ENCODE results near the gene PRPSAP2.
"Not testable (repeated sequence)": the region's sequence is repeated elsewhere in the genome, so short reads cannot be mapped to it uniquely, and the experiment has no call there.

The PRPSAP2 gene

GRCh38 chr17:18857864-18858566, at the start of gene PRPSAP2:
TSS of gene PRPSAP2 (plus strand) at chr17:18858131. CDS start at chr17:18865834, 7,703 bp downstream.
- peak; percentile 90 to 94 for DNase-seq

- DNase-seq = not testable (repeated sequence)
Measured at GRCh38 chr17:18815924-18816323, 42.0 kb upstream of the PRPSAP2 start.

GRCh38 chr17:18816489-18817371, 41.2 kb upstream of the PRPSAP2 start:
- not testable (repeated sequence) for DNase-seq

GRCh38 chr17:18821430-18821829, 36.5 kb upstream of the PRPSAP2 start:
- DNase-seq = not testable (repeated sequence)

GRCh38 chr17:18827613-18828012, 30.3 kb upstream of the PRPSAP2 start:
- not testable (repeated sequence) for DNase-seq

- DNase-seq = no peak
Measured at GRCh38 chr17:18848501-18848900, 9.4 kb upstream of the PRPSAP2 start.

- DNase-seq = no peak
Measured at GRCh38 chr17:18850679-18851078, 7.3 kb upstream of the PRPSAP2 start.

- DNase-seq = no peak
Measured at GRCh38 chr17:18851201-18851600, 6.7 kb upstream of the PRPSAP2 start.

GRCh38 chr17:18854956-18855355, 3.0 kb upstream of the PRPSAP2 start:
- no peak for DNase-seq

- peak; percentile 80 to 97 for DNase-seq
Measured at GRCh38 chr17:18855831-18856569, 1.9 kb upstream of the PRPSAP2 start.

- DNase-seq = no peak
Measured at GRCh38 chr17:18856570-18856915, 1.4 kb upstream of the PRPSAP2 start.

GRCh38 chr17:18858567-18859245, 775 bp downstream of the PRPSAP2 start:
- DNase-seq = no peak

- peak in 1 of 2 experiments; percentile 13 for DNase-seq
Measured at GRCh38 chr17:18859256-18859655, 1.3 kb downstream of the PRPSAP2 start.

GRCh38 chr17:18860161-18860972, 2.4 kb downstream of the PRPSAP2 start:
- no peak for DNase-seq

GRCh38 chr17:18862011-18862410, 4.1 kb downstream of the PRPSAP2 start:
- no peak for DNase-seq

- not testable (repeated sequence) for DNase-seq
Measured at GRCh38 chr17:18864996-18865395, 7.1 kb downstream of the PRPSAP2 start.

GRCh38 chr17:18866866-18867813, 9.2 kb downstream of the PRPSAP2 start:
- no peak for DNase-seq

GRCh38 chr17:18877104-18877645, 19.2 kb downstream of the PRPSAP2 start:
- no peak for DNase-seq

GRCh38 chr17:18888766-18889290, 30.9 kb downstream of the PRPSAP2 start:
- DNase-seq = no peak

GRCh38 chr17:18889658-18890057, 31.7 kb downstream of the PRPSAP2 start:
- DNase-seq = peak in 1 of 2 experiments; percentile 32

All from cerebellar nuclear complex (tissue), 1 donor.